Activated CD8-positive, alpha-beta memory T cell treated with anti-CD3 and anti-CD28 coated beads, Interleukin-2, amount 50 U/mL, for 48 hours (primary cell): ENCODE results near the gene RIN1.
"Not testable (repeated sequence)": the region's sequence is repeated elsewhere in the genome, so short reads cannot be mapped to it uniquely, and the experiment has no call there.

Experiments used
- DNase-seq: peaks from one replicate; pipeline ENCODE4 v3.0.0-alpha.2; 2020

The RIN1 gene

DNA sequence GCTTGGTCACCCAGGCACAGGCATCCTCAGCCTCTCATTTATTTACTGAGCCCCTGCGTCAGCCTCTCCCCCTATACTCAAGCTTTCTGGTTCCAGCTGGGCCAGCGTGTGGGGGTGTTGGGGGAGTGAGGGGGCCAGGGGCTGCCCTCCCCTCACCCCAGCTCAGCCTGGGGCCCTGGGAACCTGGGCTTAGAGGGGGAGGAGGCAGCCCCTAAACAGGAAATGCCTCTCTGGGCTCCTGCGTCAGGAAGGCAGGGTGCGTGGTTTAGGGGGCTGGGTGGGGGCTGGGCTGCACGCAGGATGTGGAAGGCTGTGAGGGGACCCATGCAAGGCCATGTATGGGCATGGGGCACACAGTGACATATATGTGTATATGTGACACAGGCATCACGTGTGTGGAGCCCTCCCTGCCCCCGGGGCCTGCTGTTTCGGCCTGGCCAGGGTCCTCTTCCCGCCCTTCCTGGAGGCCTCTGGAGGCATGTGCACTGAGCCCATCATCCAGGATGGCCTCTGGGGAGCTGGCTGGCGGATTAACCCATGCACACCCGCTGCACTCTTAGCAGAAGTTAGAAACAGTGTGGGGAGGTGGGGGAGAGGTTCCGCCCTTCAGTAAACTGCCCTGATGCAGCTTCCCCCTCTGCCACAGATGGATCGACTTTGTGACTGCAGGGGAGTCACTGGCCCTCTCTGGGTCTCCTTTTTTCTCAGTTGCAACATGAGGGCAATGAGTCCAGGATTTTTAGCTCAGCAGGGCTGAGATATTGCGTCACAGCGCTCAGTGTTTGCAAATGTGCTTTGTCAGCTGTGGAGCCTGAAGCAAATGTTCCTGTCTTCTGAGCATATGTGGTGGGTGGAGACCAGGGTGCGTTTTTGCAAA, 18.3 kb downstream of the RIN1 start:
- peak; percentile 79 for DNase-seq

- peak; percentile 79 for DNase-seq
Observed at GRCh38 chr11:66317322-66317722, 18.9 kb downstream of the RIN1 start.

GRCh38 chr11:66316849-66317251, 19.4 kb downstream of the RIN1 start, which contains the start of gene CD248:
CD248 (minus strand) TSS chr11:66317044; CDS start chr11:66317027, 17 bp downstream.
- DNase-seq = no peak

- peak; percentile 68 for DNase-seq
Observed at GRCh38 chr11:66315921-66316811, 20.1 kb downstream of the RIN1 start.

DNA sequence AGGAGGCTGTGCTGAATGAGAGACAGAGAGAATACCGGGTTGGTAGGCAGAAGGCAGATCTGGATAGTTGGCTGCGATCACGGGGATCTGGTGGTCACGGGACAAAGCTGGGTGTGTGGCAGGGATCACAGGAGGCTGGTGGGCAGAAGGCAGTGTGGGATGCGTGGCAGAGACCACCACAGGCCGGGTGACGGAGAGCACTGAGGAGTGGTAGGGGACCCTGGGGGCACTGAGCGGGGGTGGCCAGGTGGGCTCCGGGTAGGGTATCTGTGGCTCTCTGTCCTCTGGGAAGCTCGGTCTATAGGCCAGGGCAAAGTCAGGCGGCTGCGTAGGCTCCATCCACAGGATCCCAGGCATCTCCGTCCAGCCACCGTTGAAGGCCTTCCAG, 20.7 kb downstream of the RIN1 start:
- no peak for DNase-seq

GRCh38 chr11:66314561-66315497, 21.4 kb downstream of the RIN1 start:
- DNase-seq = peak; percentile 57

GRCh38 chr11:66314186-66314501, 22.1 kb downstream of the RIN1 start:
- no peak for DNase-seq

GRCh38 chr11:66313321-66314185, 22.7 kb downstream of the RIN1 start:
- DNase-seq = peak; percentile 65

DNA sequence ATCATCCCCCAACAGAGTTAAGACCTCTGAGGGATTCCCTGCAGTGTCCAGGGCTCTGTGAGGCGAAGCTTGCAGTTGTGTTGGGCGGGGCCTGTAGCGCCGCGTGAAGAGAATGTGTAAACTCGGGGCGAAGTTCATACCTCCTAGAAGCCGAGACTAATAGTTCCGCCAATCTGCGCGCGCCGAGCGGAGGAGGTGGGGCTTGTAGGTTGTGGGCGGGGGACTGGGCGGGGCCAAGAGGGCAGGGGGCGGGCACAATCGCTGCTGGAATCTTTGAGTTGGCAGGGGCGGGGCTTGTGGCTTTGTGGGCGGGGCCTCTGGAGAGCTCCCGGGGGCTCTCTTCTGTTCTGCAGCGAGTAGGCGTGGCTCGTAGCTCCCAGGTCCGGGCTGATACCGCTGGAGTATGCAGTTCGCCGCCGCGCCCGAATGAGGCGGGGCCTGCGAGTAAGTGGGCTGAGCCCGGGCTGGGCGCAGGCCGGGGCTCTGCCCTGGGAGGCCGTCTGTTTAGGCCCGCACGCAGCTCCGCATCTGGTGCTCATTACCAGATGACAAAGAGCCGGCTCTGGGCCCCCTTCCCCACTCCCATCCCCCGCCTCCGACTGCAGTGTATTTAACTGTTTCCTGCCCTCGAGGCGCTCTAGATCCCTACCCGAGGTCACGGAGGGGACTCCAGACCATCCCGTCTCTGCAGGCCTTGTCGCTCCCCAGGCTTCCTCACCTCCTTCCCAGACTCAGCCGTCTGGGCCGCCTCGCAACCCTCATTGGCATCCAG, 23.5 kb downstream of the RIN1 start:
- DNase-seq = peak; percentile 100

DNA sequence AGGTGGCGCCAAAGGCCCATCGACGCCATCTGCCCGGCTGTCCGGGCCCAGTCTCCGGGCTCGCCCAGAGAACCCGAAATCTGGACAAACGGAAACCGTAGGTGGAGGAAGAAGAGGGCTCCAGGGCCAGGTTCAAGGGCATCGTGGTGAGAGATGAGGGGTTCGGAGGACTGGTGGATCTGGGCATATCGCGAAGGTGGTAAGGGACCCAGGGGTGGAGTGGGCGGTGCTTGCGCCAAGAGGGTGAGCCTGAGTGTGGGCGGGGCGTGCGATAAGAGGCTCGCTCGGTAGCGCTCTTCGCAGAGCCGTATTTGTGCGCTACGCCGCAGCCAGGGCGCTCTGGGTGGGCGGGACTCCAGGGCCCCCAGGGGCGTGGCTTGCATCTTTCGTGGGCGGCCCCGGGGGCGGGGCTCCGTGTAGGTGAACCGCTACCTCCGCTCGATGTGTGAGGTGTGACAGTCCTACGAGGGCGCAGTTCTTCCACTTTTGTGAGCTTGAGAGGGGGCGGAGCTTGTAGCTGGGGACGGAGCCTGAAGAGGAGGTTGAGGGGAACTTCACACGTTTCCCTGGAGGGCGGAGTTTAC, 24.2 kb downstream of the RIN1 start:
- peak; percentile 99 for DNase-seq

DNA sequence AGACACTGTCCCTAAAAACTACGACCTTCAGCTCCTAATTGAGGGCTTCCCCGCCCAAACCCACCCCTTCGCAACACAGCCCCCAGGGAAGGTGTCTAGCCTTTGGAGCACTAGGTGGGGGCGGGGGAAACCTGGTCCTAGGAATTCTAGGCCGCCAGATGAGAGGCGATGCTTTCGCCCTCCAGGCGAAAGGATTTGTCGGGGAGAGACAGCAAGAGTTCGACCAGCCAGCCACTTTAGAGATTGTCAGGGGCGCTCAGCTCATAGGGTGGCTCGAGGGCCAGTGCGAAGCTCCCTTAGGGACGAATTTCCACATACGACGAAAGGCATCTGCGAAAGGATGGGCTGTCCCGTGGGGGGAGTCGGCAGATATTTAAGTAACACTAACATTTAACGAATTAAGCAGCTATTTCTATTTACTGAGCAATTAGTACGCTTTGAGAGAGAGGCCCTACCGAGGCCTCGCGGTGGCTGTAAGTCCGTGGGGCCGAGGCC, 24.7 kb downstream of the RIN1 start:
- DNase-seq = no peak

DNA sequence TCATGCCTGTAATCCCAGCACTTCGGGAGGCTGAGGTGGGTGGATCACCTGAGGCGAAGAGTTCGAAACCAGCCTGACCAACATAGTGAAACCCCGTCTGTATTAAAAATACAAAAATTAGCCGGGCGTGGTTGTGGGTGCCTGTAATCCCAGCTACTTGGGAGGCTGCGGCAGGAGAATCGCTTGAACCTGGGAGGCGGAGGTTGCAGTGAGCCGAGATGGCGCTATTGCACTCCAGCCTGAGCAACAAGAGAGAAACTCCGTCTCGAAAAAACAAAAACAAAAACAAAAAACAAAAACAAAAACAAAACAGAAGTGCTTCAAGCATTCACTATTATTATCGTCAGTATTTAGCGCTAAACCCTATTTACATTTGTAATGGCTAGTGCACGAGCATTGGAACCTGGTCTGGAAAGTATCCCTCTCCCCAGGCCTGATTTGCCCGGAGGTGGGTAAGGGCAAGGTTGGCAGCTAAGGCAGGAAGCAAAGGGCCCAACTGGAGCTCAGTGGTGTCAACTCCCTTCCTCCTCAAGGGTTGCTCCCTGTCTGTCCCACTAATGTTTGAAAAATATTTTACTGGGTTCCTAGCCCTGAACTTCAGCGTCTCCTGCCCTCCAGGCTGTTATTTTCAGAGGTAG, 25.3 kb downstream of the RIN1 start:
- not testable (repeated sequence) for DNase-seq

- no peak for DNase-seq
Observed at GRCh38 chr11:66310324-66310723, 25.9 kb downstream of the RIN1 start.

DNA sequence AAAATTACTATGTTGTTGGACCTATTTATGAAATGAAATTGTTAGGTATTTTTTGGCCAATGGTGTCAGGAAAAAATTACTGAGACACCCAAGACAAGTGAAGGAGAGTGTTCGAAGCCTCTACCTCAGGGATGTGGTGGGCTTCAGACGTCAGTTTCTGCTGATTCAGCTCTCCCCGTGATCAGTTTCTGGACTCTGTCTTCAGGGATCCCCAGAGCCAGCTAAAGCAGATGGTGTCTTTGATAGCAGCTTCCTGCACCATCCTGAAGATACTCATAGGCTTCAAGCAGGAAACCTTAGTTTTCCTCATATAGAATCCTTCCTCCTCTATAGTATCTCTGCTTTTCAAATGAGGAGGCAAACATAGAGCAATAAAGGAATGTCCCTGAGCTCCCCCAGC, 26.8 kb downstream of the RIN1 start:
- DNase-seq = no peak

DNA sequence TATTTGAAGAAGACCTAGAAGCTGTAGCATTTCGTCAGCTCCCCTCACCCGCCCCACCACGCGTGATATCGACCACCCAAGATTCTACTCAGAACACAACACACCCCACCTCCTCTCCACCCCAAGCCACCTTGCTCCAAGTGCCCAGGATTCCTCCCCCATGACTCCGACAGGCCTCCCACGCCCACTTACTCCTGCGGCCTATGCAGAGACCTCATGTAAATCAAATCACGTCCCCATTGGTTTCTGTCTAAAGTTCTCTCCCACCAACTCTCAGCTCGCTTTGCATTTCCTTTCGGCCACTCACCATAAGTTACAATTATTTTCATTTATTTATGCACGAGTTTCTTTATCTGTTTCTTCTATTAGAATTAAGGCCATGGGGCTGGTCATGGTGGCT, 33.6 kb downstream of the RIN1 start:
- DNase-seq = no peak

- DNase-seq = no peak
Observed at GRCh38 chr11:66299186-66299585, 37.0 kb downstream of the RIN1 start.

DNA sequence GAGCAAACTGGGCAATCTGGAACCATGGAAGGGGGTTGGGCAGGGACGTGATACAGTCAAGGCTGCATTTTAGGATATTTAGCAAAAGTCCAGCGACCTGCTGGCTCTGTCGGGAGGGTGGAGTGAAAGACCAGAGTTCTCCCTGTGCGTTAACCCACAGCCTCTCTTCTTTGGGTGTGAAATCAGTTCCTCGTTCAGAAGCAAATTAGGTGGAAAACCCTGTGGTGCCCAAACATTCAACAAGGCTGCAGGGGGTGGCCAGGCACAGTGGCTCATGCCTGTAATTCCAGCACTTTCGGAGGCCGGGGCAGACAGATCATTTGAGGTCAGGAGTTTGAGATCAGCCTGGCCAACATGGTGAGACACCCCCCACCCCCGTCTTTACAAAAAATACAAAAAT, 38.6 kb downstream of the RIN1 start:
- DNase-seq = no peak

- DNase-seq = no peak
Observed at GRCh38 chr11:66294626-66295620, 41.3 kb downstream of the RIN1 start.
